ENCODE measurements around the gene ZNF100.

The ZNF100 gene

DNA sequence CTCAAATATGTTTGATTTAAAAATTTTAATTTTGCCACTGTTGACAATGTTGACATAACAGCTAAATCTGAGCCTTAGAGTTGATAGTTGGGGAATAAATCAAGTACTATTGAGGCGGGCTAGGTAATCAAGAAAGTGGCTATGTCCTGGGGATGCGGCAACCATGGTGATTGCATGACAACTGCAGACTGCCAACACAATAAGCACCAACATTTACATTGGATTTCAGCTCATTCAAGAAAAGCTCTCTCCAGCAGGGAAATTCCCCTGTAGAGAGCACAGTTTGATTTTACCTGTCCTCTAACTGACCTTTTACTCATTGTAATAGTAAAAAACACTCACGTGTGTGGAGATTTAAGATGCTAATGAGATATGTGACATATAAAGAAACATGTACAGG, 63.1 kb downstream of the ZNF100 start:
- no peak for DNase-seq

DNA sequence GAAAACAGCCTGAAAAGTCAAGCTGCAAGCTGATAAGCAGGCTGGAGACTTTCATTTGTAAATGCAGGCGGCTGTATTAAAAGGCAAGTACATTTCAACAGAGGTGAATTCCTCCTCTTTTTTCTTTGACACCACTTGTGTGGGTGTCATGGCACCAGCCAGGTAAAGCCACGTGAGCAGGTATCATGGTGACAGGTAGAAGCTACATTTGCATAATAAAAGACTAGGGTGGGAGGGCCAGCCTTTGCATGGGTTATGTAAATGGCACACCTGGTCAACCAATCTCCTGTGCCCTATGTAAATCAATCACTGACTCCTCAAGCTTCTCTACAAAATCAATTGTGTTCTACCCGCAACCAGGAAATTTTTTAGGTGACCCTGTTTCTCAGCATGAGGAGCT, 68.2 kb downstream of the ZNF100 start:
- DNase-seq, result no peak

DNA sequence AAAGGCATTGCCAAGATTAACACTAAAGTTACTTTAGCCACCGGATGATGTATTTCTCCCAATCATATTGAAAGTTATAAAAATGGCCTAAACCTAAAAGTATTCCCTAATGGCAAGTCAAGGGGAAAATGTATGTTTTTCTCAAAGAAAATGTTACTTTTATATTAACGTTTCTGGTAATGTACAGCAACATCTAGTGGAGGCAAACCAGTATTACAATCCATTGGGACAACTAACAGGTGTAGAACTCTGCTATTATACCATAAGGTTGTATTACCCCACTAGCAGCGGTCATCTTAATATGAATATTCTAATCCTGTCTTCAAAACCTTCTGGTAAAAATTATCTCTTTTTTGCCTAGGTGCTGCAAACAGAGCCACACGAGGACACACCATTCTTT, 69.2 kb downstream of the ZNF100 start:
- DNase-seq, result no peak

DNA sequence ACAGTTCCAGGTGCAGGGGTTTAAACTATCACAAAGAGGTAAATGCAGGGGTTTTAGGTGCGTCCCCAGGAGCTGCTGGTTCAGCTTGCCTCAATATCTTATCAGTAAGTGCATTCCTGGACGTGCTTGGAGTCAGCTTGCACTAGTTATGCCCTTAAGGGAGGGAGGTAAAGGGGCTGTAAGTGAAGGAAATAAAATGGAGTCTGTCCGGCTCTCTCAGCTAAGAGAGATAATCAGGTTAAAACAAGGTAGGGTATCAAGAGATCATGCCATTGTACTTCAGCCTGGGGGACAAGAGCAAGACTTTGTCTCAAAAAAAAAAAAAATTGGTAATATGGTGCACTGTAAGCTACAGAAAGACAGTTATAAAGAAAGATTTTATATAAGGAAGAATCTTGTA, 69.7 kb downstream of the ZNF100 start:
- no peak for DNase-seq

DNA sequence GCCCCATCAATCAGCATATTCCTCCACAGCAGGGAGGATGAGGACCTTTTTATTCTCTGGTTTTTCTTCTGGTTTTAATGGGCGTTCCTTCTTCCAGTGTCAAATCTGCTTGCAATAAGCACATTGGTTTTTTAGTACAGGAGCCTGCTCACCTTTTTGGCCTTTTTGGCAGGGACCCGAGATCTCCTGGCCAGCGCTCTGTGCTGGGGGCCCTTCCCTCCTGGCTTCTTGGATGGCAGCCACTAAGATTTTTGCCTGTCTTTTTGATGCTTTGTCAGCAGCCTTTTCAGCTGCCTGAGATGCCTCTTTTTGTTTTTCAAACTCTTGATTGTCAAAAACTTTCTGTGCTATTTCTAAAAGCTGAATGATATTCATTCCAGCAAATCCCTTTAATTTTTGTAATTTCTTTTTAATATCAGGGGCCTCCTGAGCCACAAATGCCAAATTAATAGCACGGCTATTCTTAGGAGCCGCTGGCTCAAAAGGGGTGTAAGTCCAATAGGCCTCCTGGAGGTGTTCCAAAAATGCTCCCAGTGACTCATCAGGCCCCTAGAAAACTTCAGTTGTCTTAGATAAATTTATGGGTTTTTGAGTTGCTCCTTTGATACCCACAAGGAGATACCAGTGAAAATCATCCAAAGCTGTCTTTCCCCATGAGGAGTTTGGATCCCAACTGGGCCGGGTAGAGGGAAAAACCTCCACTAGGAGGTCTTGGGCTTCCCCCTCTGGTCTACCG, 73.0 kb downstream of the ZNF100 start:
- no peak for DNase-seq

DNA sequence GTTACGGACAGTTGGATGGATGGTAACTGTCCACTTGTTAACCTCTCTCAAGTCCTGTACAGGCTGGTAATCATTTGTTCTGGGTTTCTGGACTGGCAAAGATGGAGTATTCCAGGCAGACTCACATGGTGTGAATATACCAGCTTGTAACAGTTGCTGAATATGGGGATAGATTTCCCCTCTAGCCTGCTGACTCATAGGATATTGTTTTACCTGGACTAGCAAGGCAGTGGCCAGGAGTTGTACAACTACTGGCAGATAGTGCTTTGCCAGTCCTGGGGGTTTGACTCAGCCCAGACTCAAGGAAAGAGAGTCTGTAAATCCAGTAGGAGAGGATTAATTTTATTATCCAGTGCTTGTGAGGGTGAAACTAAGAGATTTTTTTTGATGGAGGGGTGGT, 74.0 kb downstream of the ZNF100 start:
- DNase-seq, result no peak

DNA sequence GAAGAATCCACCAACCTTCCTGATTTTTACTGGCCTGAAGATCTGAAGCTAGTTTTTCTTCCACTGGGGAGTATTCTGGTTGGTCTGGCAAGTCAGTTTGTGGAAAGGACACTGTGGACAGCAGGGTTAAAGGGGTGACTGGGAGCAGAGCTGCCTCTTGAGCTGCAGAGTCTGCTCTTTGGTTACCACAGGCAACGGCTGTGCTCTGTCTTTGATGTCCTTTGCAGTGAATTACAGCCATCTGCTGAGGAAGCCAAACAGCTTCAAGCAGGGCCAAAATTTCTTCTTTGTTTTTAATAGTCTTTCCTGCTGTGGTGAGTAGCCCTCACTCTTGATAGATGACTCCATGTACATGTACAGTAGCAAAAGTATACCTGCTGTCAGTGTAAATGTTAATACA, 75.7 kb downstream of the ZNF100 start:
- peak in 3 of 51 donors; percentile 10 to 13 (median 12) for DNase-seq

DNA sequence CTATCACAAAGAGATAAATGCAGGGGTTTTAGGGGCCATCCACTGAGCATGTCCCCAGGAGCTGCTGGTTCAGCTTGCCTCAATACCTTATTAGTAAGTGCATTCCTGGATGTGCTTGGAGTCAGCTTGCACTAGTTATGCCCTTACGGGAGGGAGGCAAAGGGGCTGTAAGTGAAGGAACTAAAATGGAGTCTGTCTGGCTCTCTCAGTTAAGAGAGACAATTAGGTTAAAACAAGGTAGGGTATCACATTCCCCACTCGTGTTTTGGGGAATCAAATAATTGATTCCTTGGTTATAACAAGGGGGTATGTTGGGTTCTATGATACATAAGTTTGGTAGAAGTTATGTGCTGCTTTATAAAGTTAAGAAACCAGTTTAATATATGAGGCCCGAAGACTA, 78.9 kb downstream of the ZNF100 start:
- no peak for DNase-seq

DNA sequence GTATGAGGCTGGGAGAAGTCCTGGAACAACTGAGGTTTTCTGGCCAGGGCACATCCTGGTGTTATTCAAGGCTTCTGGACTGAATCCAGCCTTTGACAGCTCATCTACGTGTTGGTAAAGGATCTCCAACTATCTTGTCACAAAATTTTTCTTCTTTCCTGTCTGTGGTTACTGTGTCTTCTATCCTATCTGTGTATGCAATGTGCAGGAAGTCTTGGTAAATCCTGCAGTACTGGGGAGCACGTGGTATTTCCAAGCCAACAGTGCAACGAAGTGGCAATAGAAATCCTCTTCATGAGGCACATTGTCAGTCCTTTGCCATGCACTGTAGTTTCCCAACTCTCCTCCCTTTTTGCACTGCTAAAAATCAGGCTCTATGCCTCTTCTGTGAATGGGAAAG, 86.7 kb downstream of the ZNF100 start:
- no peak for DNase-seq

DNA sequence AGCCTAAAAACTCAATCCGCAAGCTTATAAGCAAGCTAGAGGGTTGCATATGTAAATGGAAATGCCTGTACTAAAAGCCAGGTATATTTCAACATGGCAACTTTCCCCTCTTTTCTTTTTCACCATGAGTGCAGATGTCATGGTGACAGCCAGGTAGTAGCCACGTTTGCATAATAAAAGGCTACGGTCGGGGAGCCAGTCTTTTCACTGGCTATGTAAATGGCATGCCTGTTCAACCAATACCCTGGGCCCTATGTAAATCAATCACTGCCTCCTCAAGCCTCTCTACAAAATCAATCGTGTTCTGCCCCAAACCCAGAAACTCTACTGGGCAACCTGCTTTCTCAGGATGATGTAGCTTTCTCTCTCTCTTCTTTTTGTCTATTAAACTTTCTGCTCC, 87.4 kb downstream of the ZNF100 start:
- DNase-seq, result no peak

DNA sequence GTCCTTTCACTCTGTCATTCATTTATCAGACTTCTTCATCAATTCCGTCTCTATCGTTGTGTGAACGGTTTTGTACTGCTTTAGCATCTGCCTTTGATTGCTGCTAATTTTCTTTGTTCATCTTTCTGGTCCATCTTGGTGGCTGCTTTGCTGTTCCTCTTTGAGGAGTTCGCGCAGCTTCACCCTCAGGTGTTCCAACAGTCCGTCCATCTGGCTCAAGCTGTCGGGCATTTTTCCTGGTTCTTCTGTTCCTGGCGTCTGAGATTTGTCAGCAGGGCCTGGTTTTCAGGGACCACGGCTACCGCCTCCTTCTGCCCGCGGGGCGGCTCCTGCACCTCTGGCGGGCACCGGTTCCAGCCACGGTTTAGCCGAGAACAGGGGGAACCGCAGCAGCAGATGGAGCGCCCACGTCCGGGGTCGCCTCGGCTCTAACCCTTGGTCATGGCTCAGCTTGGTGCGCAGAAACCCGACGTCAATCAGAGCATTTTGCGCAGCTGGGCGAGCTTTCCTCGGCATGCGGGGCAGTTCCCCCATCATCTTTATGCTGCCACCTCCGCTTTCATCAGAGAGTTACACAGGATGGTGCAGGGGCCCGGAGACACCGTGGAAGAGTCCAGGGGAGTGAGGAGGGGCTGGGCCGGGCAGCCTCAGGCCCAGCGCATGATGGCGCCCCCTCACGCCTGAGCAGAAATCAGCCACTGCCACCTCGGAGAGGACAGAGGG, 89.5 kb downstream of the ZNF100 start:
- DNase-seq, result no peak

DNA sequence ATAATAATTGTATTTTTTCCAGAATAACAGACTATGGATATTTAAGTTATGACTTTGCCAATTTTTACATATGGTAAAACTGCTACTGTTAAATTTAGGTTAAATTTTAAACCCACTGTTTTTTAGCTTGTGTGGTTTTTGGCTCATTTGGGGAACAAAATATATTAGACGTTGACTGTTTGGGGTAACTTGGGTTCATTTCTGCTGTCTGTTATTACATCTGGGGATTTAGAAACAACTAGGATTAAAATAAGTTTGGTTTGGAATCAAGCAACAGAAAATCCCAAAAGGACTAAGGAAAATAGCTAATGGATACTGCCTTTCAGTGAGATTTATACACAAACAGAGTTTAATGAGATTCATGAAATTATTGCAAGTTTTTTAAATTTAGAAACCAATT, 92.9 kb downstream of the ZNF100 start:
- no peak for DNase-seq

DNA sequence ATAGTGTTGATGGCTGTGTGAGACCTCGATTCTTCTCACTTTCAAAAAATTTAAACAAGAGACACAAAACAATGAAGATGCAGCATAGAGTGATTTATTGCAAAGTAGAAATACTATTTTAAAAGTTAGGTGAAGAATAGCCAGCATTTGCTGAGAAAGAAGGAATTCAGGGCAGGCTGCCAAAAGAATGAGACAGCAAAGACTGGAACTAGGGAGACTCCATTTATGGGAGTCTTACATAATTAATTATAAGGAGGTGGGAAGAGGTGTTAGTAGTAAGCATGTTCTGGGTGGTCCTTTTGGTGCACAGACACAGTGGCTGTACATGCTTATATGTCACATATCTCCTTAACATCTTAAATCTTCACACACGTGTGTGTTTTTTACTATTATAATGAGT, 93.9 kb downstream of the ZNF100 start:
- DNase-seq, result peak in 3 of 51 donors; percentile 1 to 20 (median 10)
